HG03095 (cell line): ENCODE results near the gene PRDX5.
"Not testable (repeated sequence)": the region's sequence is repeated elsewhere in the genome, so short reads cannot be mapped to it uniquely, and the experiment has no call there.

Source experiments
- ATAC-seq: cut with Tn5 transposase; IDR thresholded peaks from one replicate; pipeline ENCODE4 v1.9.1; 2021; ENCODE audit warnings: moderate library complexity; ENCODE audit not compliant: unreplicated experiment

The PRDX5 gene

GRCh38 chr11:64305075-64305690, 12.7 kb upstream of the PRDX5 start, which contains the start of gene ESRRA:
ESRRA (plus strand) TSS chr11:64305524; CDS start chr11:64307180, 1,656 bp downstream.
- peak; percentile 59 for ATAC-seq

- peak; percentile 24 for ATAC-seq
These were observed 12.0 kb upstream of the PRDX5 start for GRCh38 chr11:64305691-64306562.

GRCh38 chr11:64306563-64306875, 11.4 kb upstream of the PRDX5 start:
- no peak for ATAC-seq

- ATAC-seq = no peak
These were observed 10.9 kb upstream of the PRDX5 start for GRCh38 chr11:64306876-64307622.

GRCh38 chr11:64307795-64308194, 10.1 kb upstream of the PRDX5 start:
- not testable (repeated sequence) for ATAC-seq

GRCh38 chr11:64312947-64313346, 5.0 kb upstream of the PRDX5 start:
- no peak for ATAC-seq

- no peak for ATAC-seq
These were observed 4.3 kb upstream of the PRDX5 start for GRCh38 chr11:64313491-64314145.

GRCh38 chr11:64314146-64314804, 3.6 kb upstream of the PRDX5 start:
- no peak for ATAC-seq

- ATAC-seq = no peak
These were observed 2.9 kb upstream of the PRDX5 start for GRCh38 chr11:64314805-64315561.

- not testable (repeated sequence) for ATAC-seq
These were observed 2.0 kb upstream of the PRDX5 start for GRCh38 chr11:64315667-64316526.

GRCh38 chr11:64316672-64317324, 1.1 kb upstream of the PRDX5 start:
- no peak for ATAC-seq

GRCh38 chr11:64317325-64317960, 478 bp upstream of the PRDX5 start, which contains the start of gene TRMT112:
TRMT112 (minus strand) TSS chr11:64317559; CDS start chr11:64317526, 33 bp downstream.
- peak; percentile 57 for ATAC-seq

GRCh38 chr11:64318766-64319761, 1.1 kb downstream of the PRDX5 start:
- no peak for ATAC-seq

- no peak for ATAC-seq
These were observed 2.6 kb downstream of the PRDX5 start for GRCh38 chr11:64320556-64320955.

- ATAC-seq = no peak
These were observed 3.1 kb downstream of the PRDX5 start for GRCh38 chr11:64321026-64321425.

- no peak for ATAC-seq
These were observed 3.6 kb downstream of the PRDX5 start for GRCh38 chr11:64321533-64321932.

- ATAC-seq = no peak
These were observed 5.0 kb downstream of the PRDX5 start for GRCh38 chr11:64322925-64323260.
